ENCODE results near the gene JARID2. TPM values are rescaled to one million over a fixed set of nuclear protein-coding genes. Genes with fewer than 3 reads are reported as not detected.

Gene JARID2
- polyA plus RNA-seq, 1 donor (not counting 4 experiments of a cell fraction or from before 2014, with no cell fraction given), result 11.0 TPM

- H3K27ac ChIP-seq (ENCODE audit: control insufficient read depth, insufficient read depth, low read length), result no peak overlapping the region
- H4K20me1 ChIP-seq (ENCODE audit: control insufficient read depth, extremely low read depth, insufficient read depth, low read length), result no peaks in the 10 kb centered on the region
- dilution Hi-C loops (cut with MboI; ENCODE audit: extremely low pct_ligation_motif_present, low sequenced_read_pairs), result no loop called here
- FAIRE-seq (no peak), DNase-seq (ENCODE audit: low read depth, low spot score) (no peak)
- no peaks in the 10 kb centered on the region for H3K4me1 ChIP-seq (ENCODE audit: control insufficient read depth, extremely low read depth, insufficient read depth, low read length)
- H3K9ac ChIP-seq (ENCODE audit: control insufficient read depth, extremely low read depth, insufficient read depth, low read length), result no peak overlapping the region
- TF ChIP-seq EZH2 (IDR thresholded peaks at IDR 0.05; ENCODE audit: low read length) (no peak), CTCF (optimal IDR thresholded peaks at IDR 0.05 in 1 of 3, IDR thresholded peaks at IDR 0.05 in 1 of 3, conservative IDR thresholded peaks at IDR 0.05 in 1 of 3; ENCODE audit: extremely low read depth in 1 of 3, insufficient read depth in 2 of 3, low read length in 3 of 3) (no peak)
- H3K27me3 ChIP-seq (ENCODE audit: control insufficient read depth, extremely low read depth, insufficient read depth, low read length), result no peaks in the 10 kb centered on the region
- no peaks in the 10 kb centered on the region for H3K9me3 ChIP-seq (ENCODE audit: control insufficient read depth, low read depth, low read length)
- no peak overlapping the region for H3K4me3 ChIP-seq (ENCODE audit: control insufficient read depth in 2 of 3, extremely low read depth in 1 of 3, insufficient read depth in 2 of 3, low read depth in 1 of 3, low read length in 3 of 3)
- no peak overlapping the region for H2AFZ ChIP-seq (ENCODE audit: control insufficient read depth, low read length)
- no peaks in the 10 kb centered on the region for H3K9me1 ChIP-seq (ENCODE audit: control insufficient read depth, extremely low read depth, insufficient read depth, low read length)
- H3K79me2 ChIP-seq (ENCODE audit: control insufficient read depth, insufficient read depth, low read length), result no peaks in the 10 kb centered on the region
- no peak overlapping the region for H3K4me2 ChIP-seq (ENCODE audit: control insufficient read depth, extremely low read depth, insufficient read depth, low read depth, low read length)
- no peaks in the 10 kb centered on the region for H3K36me3 ChIP-seq (ENCODE audit: control insufficient read depth in 2 of 2, extremely low read depth in 1 of 2, insufficient read depth in 2 of 2, low read length in 2 of 2)
Measured at GRCh38 chr6:15553736-15554294, 307.9 kb downstream of the JARID2 start.

GRCh38 chr6:15554728-15555100 is 308.8 kb downstream of the JARID2 start:
- FAIRE-seq (no peak), DNase-seq (ENCODE audit: low read depth, low spot score) (no peak)
- Histone ChIP-seq H3K36me3 (ENCODE audit: control insufficient read depth in 2 of 2, extremely low read depth in 1 of 2, insufficient read depth in 2 of 2, low read length in 2 of 2) (no peaks in the 10 kb centered on the region), H3K27ac (ENCODE audit: control insufficient read depth, insufficient read depth, low read length) (no peak overlapping the region), H3K27me3 (ENCODE audit: control insufficient read depth, extremely low read depth, insufficient read depth, low read length) (no peaks in the 10 kb centered on the region), H3K4me2 (ENCODE audit: control insufficient read depth, extremely low read depth, insufficient read depth, low read depth, low read length) (no peak overlapping the region), H3K4me3 (ENCODE audit: control insufficient read depth in 2 of 3, extremely low read depth in 1 of 3, insufficient read depth in 2 of 3, low read depth in 1 of 3, low read length in 3 of 3) (no peak overlapping the region), H2AFZ (ENCODE audit: control insufficient read depth, low read length) (no peak overlapping the region), H4K20me1 (ENCODE audit: control insufficient read depth, extremely low read depth, insufficient read depth, low read length) (no peaks in the 10 kb centered on the region), H3K9ac (ENCODE audit: control insufficient read depth, extremely low read depth, insufficient read depth, low read length) (no peak overlapping the region), H3K9me1 (ENCODE audit: control insufficient read depth, extremely low read depth, insufficient read depth, low read length) (no peaks in the 10 kb centered on the region), H3K4me1 (ENCODE audit: control insufficient read depth, extremely low read depth, insufficient read depth, low read length) (no peaks in the 10 kb centered on the region), H3K9me3 (ENCODE audit: control insufficient read depth, low read depth, low read length) (no peaks in the 10 kb centered on the region), H3K79me2 (ENCODE audit: control insufficient read depth, insufficient read depth, low read length) (no peaks in the 10 kb centered on the region)
- dilution Hi-C loops (cut with MboI; ENCODE audit: extremely low pct_ligation_motif_present, low sequenced_read_pairs), result no loop called here
- TF ChIP-seq CTCF (optimal IDR thresholded peaks at IDR 0.05 in 1 of 3, IDR thresholded peaks at IDR 0.05 in 1 of 3, conservative IDR thresholded peaks at IDR 0.05 in 1 of 3; ENCODE audit: extremely low read depth in 1 of 3, insufficient read depth in 2 of 3, low read length in 3 of 3), result no peak
- no peak for TF ChIP-seq EZH2 (IDR thresholded peaks at IDR 0.05; ENCODE audit: low read length)

Data from keratinocyte (primary cell).